Upper lobe of left lung (tissue), 4 donors: ENCODE measurements around the gene CSPG4.
"Not testable (repeated sequence)": the region's sequence is repeated elsewhere in the genome, so short reads cannot be mapped to it uniquely, and the experiment has no call there.

Source experiments
- POLR2A ChIP-seq, 4 donors: fragments of 450-650 bp; IDR thresholded peaks; one replicate each; pipeline ENCODE4 v1.5.1; 2016 to 2017; ENCODE audit warnings: antibody characterized with exemption in 4 of 4, mild to moderate bottlenecking in 2 of 4
- POLR2AphosphoS5 ChIP-seq, 2 donors: sonication (generic); formaldehyde crosslinking; IDR thresholded peaks; one replicate each; pipeline ENCODE4 v1.5.1; 2017; ENCODE audit warnings: antibody characterized with exemption in 2 of 2
- TF ChIP-seq, protein P1 (sequence below), 6 experiments: fragments of 450-650 bp in 4 of 6; fragments of 200-600 bp in 2 of 6; sonication (generic) in 2 of 6; IDR thresholded peaks; one replicate each; pipeline ENCODE4 v1.5.1; 2016 to 2019; ENCODE audit warnings: antibody characterized with exemption in 6 of 6

DNA sequence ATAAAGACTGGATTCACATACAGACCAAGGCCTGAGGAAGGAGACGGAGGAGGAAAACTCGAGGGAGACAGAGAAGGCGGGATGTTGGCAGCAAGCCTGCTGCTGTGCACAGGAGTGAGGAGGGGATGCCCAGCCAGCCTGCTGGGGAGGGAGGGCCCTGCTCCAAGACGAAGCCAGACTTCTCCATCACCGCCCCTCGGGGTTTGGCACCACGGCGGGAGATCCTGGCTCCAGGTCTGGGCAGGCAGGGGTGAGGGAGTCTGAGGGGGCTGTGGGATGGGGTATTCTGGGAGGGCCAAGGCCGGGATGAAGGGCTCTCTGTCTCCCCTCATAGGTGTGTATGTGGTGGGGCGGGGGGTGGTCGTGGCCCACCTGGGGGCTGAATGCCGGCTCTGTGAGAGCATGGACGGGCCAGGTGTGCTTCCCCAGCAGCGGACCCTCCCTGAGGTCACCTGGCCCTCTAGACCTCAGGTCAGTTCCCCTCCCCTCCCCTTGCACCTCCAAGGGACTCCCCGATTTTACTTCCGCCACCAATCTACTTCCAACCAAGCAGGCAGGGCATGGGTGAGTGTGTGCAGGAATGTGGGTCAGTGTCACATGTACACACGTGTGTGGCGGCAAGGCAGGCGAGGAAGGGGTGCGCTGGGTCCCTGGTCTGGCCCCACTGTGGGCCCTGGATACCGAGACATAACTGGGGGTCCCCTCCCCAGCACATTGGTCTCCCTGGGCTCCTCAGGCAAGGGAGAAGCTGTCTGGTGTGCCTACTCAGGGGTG, 14.5 kb downstream of the CSPG4 start:
- TF ChIP-seq POLR2A, POLR2AphosphoS5 (IDR thresholded peaks at IDR 0.05): not testable (repeated sequence)
- TF ChIP-seq, protein P1, sequence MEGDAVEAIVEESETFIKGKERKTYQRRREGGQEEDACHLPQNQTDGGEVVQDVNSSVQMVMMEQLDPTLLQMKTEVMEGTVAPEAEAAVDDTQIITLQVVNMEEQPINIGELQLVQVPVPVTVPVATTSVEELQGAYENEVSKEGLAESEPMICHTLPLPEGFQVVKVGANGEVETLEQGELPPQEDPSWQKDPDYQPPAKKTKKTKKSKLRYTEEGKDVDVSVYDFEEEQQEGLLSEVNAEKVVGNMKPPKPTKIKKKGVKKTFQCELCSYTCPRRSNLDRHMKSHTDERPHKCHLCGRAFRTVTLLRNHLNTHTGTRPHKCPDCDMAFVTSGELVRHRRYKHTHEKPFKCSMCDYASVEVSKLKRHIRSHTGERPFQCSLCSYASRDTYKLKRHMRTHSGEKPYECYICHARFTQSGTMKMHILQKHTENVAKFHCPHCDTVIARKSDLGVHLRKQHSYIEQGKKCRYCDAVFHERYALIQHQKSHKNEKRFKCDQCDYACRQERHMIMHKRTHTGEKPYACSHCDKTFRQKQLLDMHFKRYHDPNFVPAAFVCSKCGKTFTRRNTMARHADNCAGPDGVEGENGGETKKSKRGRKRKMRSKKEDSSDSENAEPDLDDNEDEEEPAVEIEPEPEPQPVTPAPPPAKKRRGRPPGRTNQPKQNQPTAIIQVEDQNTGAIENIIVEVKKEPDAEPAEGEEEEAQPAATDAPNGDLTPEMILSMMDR (IDR thresholded peaks at IDR 0.05), result not testable (repeated sequence)
